NCI-H128 (cell line): ENCODE results near the gene SKA2.
"Not testable (repeated sequence)": the region's sequence is repeated elsewhere in the genome, so short reads cannot be mapped to it uniquely, and the experiment has no call there.

Experiments used
- DNase-seq: peaks from one replicate; lab custom pipeline; 2025; ENCODE audit not compliant: unreplicated experiment; lab: John Stamatoyannopoulos, UW

Gene SKA2

DNA sequence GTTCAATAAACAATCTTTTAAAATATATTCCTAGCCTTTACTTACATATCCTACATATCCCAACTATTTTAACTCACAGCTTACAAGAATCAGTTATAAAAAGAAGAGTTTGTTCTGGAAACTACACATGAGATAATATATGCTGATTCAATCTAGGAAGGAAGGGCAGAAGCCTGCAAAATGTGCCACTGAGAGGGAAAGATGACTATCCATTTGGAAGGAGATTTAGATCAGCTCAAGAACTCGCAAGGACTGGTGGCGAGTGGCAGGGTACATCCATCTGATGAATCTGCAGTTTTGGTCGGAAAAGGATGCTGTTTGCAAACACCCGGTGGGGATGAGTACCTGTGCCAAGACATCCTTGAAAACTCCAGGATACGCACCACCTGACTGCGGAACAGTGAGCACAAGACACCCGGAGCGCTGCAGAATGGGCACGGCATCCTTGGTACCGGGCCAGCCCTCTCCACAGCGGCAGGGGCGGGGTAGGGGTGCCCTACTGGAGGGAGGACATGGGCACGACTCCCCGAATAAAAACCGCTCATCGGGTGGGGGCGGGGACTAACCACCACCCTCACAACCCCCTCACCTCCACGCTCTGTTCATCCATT, 49.0 kb downstream of the SKA2 start:
- DNase-seq: no peak

DNA sequence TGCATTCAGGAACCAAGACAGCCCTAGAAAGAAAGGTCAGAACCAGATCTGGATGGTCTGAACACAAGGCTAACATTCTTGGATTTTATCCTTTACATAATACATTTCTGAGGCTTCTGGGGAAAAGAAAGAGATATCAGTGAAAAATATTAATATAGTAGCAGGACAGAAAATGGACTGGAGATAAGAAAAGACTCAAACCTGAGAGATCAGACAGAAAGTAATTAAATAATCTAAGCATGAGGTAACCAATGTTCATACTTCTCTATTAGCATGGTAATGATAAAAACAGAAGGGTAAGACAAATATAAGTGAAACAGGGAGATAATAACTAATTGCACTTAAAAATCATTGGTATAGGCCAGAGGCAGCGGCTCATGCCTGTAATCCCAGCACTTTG, 53.8 kb downstream of the SKA2 start:
- no peak for DNase-seq

DNA sequence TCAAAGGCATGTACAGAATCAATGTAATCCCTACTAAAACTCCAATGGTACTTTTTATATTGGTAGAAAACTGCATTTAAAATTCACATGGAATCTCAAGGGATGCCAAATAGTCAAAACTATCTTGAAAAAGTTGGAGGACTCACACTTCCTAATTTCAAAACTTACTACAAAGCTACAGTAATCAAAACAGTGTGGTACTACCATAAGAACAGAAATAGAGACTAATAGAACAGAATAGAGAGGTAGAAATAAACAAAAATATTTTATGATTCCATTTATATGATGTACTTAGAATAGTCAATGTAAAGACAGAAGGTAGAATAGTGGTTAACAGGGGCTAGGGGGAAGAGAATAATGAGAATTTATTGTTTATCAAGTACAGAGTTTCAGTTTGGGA, 57.1 kb downstream of the SKA2 start:
- DNase-seq: no peak

DNA sequence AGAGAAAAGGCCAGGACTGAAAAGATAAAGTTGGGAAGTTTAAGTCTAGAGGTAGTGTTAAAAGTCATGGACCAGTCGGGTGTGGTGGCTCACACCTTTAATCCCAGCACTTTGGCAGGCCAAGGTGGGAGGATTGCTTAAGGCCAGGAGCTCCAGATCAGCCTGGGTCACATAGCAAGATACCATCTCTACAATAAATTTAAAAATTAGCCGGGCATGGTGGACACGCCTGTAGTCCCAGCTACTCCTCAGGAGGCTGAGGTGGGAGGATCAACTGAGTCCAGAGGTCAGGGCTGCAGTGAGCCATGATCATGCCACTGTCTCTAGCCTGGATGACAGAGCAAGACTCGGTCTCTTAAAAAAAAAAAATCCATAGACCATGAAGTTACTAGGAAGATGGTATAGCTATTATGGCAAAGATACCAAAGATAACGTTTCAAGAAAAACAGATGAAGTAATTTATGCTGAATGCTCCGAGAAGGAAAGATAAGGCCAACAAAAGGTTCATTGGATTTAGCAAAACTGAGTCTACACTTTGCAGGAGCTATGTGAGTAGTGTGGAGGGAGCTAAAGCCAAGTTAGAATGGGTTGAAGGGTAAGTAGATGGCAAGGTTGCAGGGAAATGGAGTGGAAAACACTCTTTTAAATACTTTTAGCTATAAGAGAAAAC, 60.0 kb downstream of the SKA2 start:
- no peak for DNase-seq

DNA sequence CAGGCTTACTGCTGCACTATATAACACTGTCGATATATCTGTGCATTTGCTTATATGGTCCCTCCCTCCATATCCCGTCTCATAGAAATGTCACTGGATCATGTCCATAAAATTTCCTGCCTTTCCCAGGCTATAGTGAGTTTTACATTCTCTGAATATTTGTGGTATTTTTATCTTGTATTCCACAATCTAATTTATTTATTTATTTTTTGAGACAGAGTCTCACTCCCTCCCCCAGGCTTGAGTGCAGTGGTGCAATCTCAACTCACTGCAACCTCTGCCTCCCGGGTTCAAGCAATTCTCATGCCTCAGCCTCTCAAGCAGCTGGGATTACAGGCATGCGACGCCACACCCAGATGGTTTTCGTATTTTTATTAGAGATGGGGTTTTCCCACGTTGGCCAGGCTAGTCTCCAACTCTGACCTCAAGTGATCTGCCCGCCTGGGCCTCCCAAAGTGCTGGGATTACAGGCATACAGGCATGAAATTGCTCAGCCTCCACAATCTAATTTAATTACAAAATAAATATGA, 61.2 kb downstream of the SKA2 start:
- no peak for DNase-seq

DNA sequence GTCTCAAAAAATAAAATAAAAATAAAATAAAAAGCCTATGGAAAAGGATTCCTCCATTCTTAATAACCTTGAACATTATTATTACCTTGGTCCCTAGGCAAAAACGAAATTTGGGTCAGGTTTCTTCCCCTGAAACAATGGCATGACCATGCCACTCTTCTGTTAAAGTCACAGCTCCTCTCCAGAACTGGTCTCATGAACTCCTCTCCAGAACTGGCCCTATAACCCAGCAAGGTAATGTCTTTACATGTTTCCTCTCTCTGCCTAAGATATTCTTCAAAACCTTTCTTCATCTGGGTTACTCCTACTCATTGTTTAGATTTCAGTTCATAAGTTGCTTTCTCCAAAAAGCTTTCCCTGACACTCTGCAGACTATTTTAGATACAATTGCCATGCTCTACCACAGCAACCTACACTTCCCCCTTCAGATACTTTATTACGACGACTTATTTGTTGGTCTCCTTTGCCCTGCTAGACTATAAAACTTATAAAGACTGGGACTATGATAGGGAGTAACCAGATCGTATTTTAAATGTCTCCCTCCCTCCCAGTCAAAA, 61.8 kb downstream of the SKA2 start:
- DNase-seq: no peak

DNA sequence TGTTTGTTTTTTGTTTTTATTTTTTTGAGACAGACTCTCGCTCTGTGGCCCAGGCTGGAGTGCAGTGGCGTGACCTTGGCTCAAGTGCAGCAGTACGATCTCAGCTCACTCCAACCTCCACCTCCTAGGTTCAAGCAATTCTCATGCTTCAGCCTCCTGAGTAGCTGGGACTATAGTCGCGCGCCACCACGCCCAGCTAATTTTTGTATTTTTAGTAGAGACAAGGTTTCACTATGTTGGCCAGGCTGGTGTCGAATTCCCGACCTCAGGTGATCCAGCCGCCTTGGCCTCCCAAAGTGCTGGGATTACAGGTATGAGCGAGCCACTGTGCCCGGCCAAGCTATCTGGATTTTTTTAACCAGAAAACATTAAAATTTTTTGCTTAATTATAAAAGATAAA, 64.4 kb downstream of the SKA2 start:
- DNase-seq: not testable (repeated sequence)

DNA sequence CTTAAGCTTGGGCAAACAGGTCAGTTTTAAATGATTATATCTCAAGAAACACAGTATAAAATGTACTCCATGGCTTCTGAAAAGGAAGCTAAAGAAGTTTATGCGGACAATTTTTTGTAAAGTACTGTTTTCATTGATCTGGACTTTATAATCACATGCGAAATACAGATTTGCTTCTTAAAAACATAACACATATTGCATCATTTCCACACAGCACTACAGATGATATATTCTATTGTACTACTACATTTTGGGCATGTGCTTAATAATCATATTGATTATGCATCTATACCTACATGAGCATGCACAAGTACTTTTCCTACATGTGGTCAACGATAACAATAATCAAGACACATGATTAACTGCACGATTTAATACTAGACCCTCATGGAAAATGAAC, 70.8 kb downstream of the SKA2 start:
- DNase-seq: no peak

DNA sequence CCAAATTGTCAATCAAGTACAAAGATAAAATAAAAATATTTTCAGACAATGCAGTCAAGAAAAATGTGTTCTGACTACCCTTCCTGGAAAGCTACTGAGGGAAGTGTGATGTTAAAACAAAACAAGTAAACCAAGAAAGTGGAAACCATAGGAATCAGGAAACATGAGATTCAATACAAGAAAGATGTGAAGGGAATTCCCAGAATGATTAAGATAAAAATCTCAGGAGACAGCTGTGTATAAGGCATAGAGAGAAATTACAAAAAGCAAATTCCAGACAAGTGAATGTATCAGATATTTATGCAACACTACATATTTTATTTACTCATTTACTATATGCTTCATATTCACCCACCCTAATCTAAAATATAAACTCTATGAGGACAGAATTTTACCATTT, 80.5 kb downstream of the SKA2 start:
- no peak for DNase-seq

DNA sequence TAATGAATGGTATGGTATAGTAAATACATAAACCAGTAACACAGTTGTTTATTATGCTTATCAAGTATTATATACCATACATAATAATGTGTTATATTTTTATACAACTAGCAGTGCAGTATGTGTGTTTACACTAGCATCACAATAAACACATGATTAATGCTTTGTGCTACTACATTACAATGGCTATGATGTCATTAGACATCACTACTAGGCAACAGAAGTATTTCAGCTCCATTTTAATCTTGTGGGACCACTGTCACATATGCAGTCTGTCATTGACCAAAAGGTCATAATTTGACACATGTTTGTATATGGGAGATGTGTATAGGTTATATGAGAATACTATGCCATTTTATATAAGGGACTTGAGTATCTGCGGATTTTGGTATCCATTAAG, 81.0 kb downstream of the SKA2 start:
- DNase-seq: no peak

DNA sequence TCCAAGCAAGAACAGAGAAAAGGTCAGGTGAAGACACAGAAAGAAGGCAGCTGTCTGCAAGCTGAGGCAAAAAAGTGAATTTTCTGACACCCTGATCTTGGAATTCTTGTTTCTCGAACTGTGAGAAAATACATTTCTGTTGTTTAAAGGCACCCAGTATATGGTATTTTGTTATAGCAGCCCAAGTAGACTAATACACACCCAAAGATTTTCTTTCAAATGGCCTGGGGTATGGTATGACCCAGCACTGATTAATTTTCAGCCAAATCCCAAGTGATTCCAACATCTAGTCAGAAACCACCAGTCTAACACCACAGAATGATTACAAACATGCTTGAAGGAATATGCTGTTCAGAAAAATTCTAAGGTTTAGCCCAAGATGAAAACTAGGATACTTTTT, 85.1 kb downstream of the SKA2 start:
- no peak for DNase-seq

DNA sequence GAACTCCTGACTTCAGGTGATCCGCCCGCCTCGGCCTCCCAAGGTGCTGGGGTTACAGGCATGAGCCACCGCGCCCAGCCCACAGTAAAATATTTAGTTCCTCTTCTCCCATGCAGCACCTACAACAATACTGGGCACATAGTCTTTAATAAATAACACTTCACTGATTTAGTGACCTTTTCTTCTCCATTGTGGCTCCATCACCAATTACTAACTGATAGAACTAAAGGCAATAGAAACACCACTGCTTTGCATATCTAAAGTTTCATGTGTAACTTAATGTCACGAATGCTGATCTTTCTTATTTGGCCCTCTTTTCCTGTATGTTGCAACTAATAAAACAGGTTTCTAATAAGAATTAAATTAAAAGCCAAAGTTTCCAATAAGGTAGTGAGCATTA, 87.2 kb downstream of the SKA2 start:
- DNase-seq: no peak

DNA sequence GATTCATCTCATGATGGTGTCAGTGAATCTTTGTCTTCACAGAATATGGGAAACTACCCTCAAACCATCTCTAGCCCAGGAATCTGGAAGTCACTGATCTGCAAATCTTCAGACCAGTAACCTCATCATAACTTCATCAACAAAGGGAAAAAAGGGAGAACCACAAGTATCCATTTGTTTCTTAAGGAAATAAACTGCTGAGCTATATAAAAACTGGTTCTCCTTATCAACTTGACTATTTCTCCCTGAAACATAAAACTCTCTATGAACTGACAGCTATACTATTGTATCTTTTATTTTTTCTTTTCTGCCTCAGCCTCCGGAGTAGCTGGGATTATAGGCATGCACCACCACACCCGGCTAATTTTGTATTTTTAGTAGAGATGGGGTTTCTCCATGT, 87.6 kb downstream of the SKA2 start:
- no peak for DNase-seq

DNA sequence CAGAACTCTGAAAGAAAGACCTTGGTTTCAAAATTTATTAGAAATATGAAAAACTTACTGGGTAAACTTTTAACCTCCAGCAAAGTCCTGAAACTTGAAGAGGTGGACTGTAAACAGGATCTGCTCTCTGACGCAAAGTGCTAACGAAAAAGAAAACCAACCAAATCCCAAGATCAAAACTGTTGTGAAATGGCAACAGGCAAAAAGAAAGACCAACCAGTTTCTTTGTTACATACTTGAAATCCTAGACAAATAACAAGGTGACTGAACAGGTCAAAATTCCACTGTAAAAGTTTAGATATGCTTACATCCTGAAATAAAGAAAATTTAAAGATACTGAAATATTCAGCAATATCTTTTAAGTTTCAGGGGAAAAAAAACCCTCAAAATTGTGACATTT, 92.5 kb downstream of the SKA2 start:
- no peak for DNase-seq
